Mesendoderm (in vitro differentiated cells): Measurements from ENCODE around the gene BTNL2.

Source experiments
- DNase-seq: peaks from one replicate; pipeline ENCODE4 v3.0.0; 2013
- H2AK5ac ChIP-seq: 2 replicates; pipeline ENCODE4 v1.6.1; 2013; ENCODE audit warnings: low read length, inconsistent platforms
- H2BK120ac ChIP-seq: 2 replicates; pipeline ENCODE4 v1.6.1; 2013; ENCODE audit warnings: low read depth, mild to moderate bottlenecking, low read length, moderate library complexity, mixed read lengths
- H2BK15ac ChIP-seq: replicated peaks from 2 replicates; pipeline ENCODE4 v1.6.1; 2013; ENCODE audit warnings: low read depth, mild to moderate bottlenecking, moderate library complexity
- H2BK5ac ChIP-seq: 2 replicates; pipeline ENCODE4 v1.6.1; 2013; ENCODE audit warnings: low read length, inconsistent platforms
- H3K18ac ChIP-seq: 2 replicates; pipeline ENCODE4 v1.6.1; 2013; ENCODE audit warnings: mild to moderate bottlenecking, low read length, mixed read lengths
- H3K23ac ChIP-seq: one replicate; pipeline ENCODE4 v1.6.1; 2013; ENCODE audit warnings: low read length
- H3K27ac ChIP-seq: 2 replicates; pipeline ENCODE4 v1.5.1; 2013; ENCODE audit warnings: low read depth, mild to moderate bottlenecking, inconsistent platforms, low read length, moderate library complexity
- H3K27me3 ChIP-seq: 2 replicates; pipeline ENCODE4 v1.6.1; 2013; ENCODE audit warnings: low read length, control low read depth, mild to moderate bottlenecking, inconsistent platforms; ENCODE audit not compliant: insufficient read depth, poor library complexity
- H3K36me3 ChIP-seq: 2 replicates; pipeline ENCODE4 v1.6.1; 2013; ENCODE audit warnings: low read length, inconsistent platforms; ENCODE audit not compliant: control insufficient read depth, insufficient read depth
- H3K4ac ChIP-seq: one replicate; pipeline ENCODE4 v1.6.1; 2013; ENCODE audit warnings: low read depth, mild to moderate bottlenecking, low read length, moderate library complexity
- H3K4me1 ChIP-seq: 2 replicates; pipeline ENCODE4 v1.6.1; 2013; ENCODE audit warnings: low read depth, low read length, inconsistent platforms; ENCODE audit not compliant: control insufficient read depth
- H3K4me2 ChIP-seq: 2 replicates; pipeline ENCODE4 v1.6.1; 2013; ENCODE audit warnings: low read length
- H3K4me3 ChIP-seq: 2 replicates; pipeline ENCODE4 v1.5.1; 2013; ENCODE audit warnings: mild to moderate bottlenecking, low read length
- H3K56ac ChIP-seq: one replicate; pipeline ENCODE4 v1.6.1; 2013; ENCODE audit warnings: low read length
- H3K79me1 ChIP-seq: 2 replicates; pipeline ENCODE4 v1.6.1; 2013; ENCODE audit warnings: low read length, inconsistent platforms
- H3K79me2 ChIP-seq: 2 replicates; pipeline ENCODE4 v1.6.1; 2013; ENCODE audit warnings: mild to moderate bottlenecking, low read length; ENCODE audit not compliant: control insufficient read depth, insufficient read depth
- H3K9ac ChIP-seq: 2 replicates; pipeline ENCODE4 v1.6.1; 2013; ENCODE audit warnings: low read length, inconsistent platforms
- H4K5ac ChIP-seq: one replicate; pipeline ENCODE4 v1.6.1; 2013; ENCODE audit warnings: low read length
- H4K8ac ChIP-seq: one replicate; pipeline ENCODE4 v1.6.1; 2013; ENCODE audit warnings: low read depth, mild to moderate bottlenecking, control low read depth, low read length, moderate library complexity
- WGBS: extraction: QIAGEN DNeasy Blood & Tissue Kit; methylation state at CpG from one replicate; pipeline ENCODE4 v1.1.7; 2013; ENCODE audit warnings: low lambda C conversion rate, missing lambda C conversion rate; ENCODE audit not compliant: insufficient coverage; ENCODE audit errors: extremely low coverage; 5-methylcytosine and 5-hydroxymethylcytosine counted together

BTNL2 gene

DNA sequence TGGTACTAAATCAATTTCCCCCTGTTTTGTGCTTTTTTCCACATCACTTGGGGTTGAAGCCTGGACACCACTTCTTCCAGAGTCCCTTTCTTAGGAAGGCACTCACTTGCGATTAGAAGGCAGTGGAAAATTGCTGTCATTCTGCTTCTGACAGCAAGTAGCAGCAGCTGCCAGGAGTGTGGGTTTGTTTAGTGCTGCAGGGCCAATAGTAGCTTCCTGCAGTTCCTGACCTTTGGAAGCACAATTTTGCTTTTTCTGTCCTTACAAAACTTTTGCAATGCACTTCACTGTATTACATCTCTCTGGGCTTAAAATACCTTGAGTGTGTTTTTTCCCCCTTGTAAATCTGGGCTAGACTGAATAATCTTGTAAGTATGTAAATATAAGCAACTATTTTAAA is 20.2 kb upstream of the BTNL2 start:
- no peaks in the 10 kb centered on the region for H3K79me1 ChIP-seq
- no peaks in the 10 kb centered on the region for H3K36me3 ChIP-seq
- H2BK120ac ChIP-seq: no peak overlapping the region
- no peak overlapping the region for H4K5ac ChIP-seq
- H3K79me2 ChIP-seq: no peaks in the 10 kb centered on the region
- H3K9ac ChIP-seq: no peak overlapping the region
- no peak overlapping the region for H2AK5ac ChIP-seq
- no peak overlapping the region for H3K56ac ChIP-seq
- H2BK5ac ChIP-seq: no peak overlapping the region
- peak overlapping the region; percentile 12 for H3K4ac ChIP-seq
- no peak overlapping the region for H2BK15ac ChIP-seq
- no peak for DNase-seq
- WGBS: no CpG with 5 or more reads among the region's 1 CpG
- H3K27me3 ChIP-seq: no peaks in the 10 kb centered on the region
- H4K8ac ChIP-seq: no peak overlapping the region
- no peak overlapping the region for H3K27ac ChIP-seq
- no peak overlapping the region for H3K18ac ChIP-seq
- H3K23ac ChIP-seq: no peak overlapping the region
- no peak overlapping the region for H3K4me2 ChIP-seq
- H3K4me1 ChIP-seq: no peaks in the 10 kb centered on the region
- H3K4me3 ChIP-seq: no peak overlapping the region

DNA sequence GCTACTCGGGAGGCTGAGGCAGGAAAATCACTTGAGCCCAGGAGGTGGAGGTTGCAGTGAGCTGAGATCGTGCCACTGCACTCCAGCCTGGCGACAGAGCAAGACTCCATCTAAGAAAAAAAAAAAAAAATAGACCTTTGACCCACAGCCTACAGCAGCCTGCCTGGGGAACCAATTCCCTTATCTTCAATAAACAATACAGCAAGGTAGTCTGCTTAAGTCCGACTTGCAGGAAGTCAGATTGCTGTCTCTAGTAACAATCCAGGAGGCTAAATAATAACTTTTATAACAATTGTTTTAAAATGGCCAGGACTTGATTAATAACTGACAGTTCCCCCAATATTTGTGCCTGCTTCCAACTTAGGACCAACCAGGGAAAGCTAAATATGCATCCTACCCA is 19.4 kb upstream of the BTNL2 start:
- H3K56ac ChIP-seq: no peak overlapping the region
- no peaks in the 10 kb centered on the region for H3K79me2 ChIP-seq
- no peak for DNase-seq
- H3K4me1 ChIP-seq: no peaks in the 10 kb centered on the region
- H3K27me3 ChIP-seq: no peaks in the 10 kb centered on the region
- no peaks in the 10 kb centered on the region for H3K79me1 ChIP-seq
- H3K27ac ChIP-seq: no peak overlapping the region
- no peak overlapping the region for H3K4ac ChIP-seq
- H3K23ac ChIP-seq: no peak overlapping the region
- H2BK5ac ChIP-seq: no peak overlapping the region
- no peak overlapping the region for H3K4me3 ChIP-seq
- WGBS: no CpG with 5 or more reads among the region's 4 CpGs
- no peak overlapping the region for H4K5ac ChIP-seq
- H4K8ac ChIP-seq: no peak overlapping the region
- no peak overlapping the region for H2AK5ac ChIP-seq
- H2BK15ac ChIP-seq: no peak overlapping the region
- H3K18ac ChIP-seq: no peak overlapping the region
- no peak overlapping the region for H3K9ac ChIP-seq
- no peak overlapping the region for H3K4me2 ChIP-seq
- H2BK120ac ChIP-seq: no peak overlapping the region
- H3K36me3 ChIP-seq: no peaks in the 10 kb centered on the region

DNA sequence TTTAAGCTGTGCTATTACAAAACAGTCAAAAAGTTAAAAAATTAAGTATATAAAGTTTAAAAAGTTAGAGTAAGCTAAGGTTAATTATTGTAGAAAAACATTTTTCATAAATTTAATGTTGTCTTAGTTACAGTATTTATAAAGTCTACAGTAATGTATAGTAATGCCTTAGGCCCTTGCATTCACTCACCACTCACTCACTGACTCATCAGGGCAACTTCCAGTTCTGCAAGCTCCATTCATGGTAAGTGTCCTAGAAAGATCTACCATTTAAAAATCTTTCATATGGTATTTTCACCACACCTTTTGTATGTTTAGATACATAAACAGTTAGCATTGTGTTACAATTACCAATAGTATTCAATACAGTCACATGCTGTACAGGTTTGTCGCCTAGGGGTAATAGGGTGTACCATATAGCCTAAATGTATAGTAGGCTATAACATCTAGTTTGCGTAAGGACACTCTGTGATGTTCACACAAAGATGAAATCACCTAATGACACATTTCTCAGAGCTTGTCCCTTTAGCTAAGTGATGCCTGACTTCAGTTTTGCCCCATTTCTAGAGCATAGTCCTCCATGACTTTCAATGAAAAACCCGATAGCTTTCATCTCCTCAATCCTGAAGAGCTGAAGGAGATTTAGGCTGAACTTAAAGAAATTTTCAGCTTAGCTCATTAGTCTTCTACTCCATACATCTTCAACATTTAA is 17.8 kb upstream of the BTNL2 start:
- Histone ChIP-seq H4K5ac (no peak overlapping the region), H2BK15ac (no peak overlapping the region), H3K4me3 (no peak overlapping the region), H4K8ac (no peak overlapping the region), H3K56ac (no peak overlapping the region), H3K79me2 (no peaks in the 10 kb centered on the region), H2BK120ac (no peak overlapping the region), H3K4me1 (no peaks in the 10 kb centered on the region), H3K4me2 (no peak overlapping the region), H3K4ac (no peak overlapping the region), H3K27me3 (no peaks in the 10 kb centered on the region), H3K27ac (no peak overlapping the region), H3K23ac (no peak overlapping the region), H3K79me1 (no peaks in the 10 kb centered on the region), H3K9ac (no peak overlapping the region), H3K18ac (no peak overlapping the region), H3K36me3 (no peaks in the 10 kb centered on the region), H2BK5ac (no peak overlapping the region), H2AK5ac (no peak overlapping the region)
- DNase-seq: no peak
- no CpG with 5 or more reads among the region's 3 CpGs for WGBS

DNA sequence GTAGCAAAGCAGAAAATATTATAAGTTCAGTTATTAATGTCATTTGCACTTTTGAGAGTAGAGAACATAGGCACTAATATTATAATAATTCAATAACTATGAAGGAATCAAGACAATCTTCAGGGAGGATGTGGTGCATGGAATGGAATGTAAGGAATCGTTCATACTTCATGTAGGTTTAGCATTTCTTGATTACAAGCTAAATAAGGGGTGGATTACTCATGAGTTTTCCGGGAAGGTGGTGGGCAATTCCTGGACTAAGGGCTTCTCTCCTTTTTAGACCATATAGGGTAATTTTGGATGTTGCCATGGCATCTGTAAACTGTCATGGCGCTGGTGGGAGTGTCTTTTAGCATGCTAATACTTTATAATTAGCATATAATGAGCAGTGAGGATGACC is 9.1 kb upstream of the BTNL2 start:
- H3K27me3 ChIP-seq: no peaks in the 10 kb centered on the region
- H2AK5ac ChIP-seq: no peak overlapping the region
- H4K8ac ChIP-seq: no peak overlapping the region
- H3K79me1 ChIP-seq: no peaks in the 10 kb centered on the region
- H2BK15ac ChIP-seq: no peak overlapping the region
- H3K23ac ChIP-seq: no peak overlapping the region
- no peak overlapping the region for H4K5ac ChIP-seq
- no peak overlapping the region for H3K4me2 ChIP-seq
- no peaks in the 10 kb centered on the region for H3K4me1 ChIP-seq
- H2BK5ac ChIP-seq: no peak overlapping the region
- H3K18ac ChIP-seq: no peak overlapping the region
- no peak overlapping the region for H3K4ac ChIP-seq
- H2BK120ac ChIP-seq: no peak overlapping the region
- no peaks in the 10 kb centered on the region for H3K36me3 ChIP-seq
- no peak overlapping the region for H3K4me3 ChIP-seq
- no peak for DNase-seq
- no CpG with 5 or more reads among the region's 3 CpGs for WGBS
- H3K79me2 ChIP-seq: no peaks in the 10 kb centered on the region
- no peak overlapping the region for H3K9ac ChIP-seq
- no peak overlapping the region for H3K27ac ChIP-seq
- H3K56ac ChIP-seq: no peak overlapping the region

DNA sequence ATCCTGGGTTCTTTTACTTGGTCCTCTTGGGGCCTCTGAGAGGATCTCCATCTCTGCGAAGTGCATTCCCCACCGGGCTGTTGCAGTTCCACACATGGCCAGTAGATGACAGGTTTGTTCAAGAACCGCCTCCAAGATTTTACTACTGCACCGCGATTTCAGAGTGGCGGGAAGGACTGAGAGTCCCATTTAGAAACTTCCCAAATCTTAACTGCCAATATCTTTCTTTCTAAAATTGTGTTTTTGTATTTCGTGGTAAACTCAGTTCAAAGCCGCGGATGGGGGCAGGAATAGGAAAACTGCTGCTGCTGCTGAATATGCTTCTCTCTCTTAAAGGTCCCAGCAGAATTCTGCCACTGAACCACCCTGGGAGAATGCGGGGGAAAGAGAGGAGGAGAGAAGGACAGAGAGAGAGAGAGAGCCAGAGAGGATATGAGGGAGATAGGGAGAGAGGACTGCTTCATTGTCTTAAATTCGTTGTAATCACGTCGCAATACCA is 8.6 kb upstream of the BTNL2 start:
- H3K23ac ChIP-seq: no peak overlapping the region
- no peaks in the 10 kb centered on the region for H3K36me3 ChIP-seq
- no peak overlapping the region for H2BK15ac ChIP-seq
- H2BK120ac ChIP-seq: no peak overlapping the region
- no peak overlapping the region for H3K27ac ChIP-seq
- H3K79me2 ChIP-seq: no peaks in the 10 kb centered on the region
- H3K18ac ChIP-seq: no peak overlapping the region
- no peak overlapping the region for H3K4me3 ChIP-seq
- H3K4ac ChIP-seq: no peak overlapping the region
- DNase-seq: peak; percentile 85
- peak overlapping the region; percentile 46 for H3K4me2 ChIP-seq
- peak overlapping the region; percentile 51 for H3K56ac ChIP-seq
- no peak overlapping the region for H4K8ac ChIP-seq
- H4K5ac ChIP-seq: no peak overlapping the region
- H3K4me1 ChIP-seq: no peaks in the 10 kb centered on the region
- no peak overlapping the region for H2BK5ac ChIP-seq
- H3K79me1 ChIP-seq: no peaks in the 10 kb centered on the region
- H3K27me3 ChIP-seq: no peaks in the 10 kb centered on the region
- H3K9ac ChIP-seq: peak overlapping the region; percentile 36
- no CpG with 5 or more reads among the region's 13 CpGs for WGBS
- H2AK5ac ChIP-seq: no peak overlapping the region
